HG02798 (cell line): ENCODE data around the gene OR1S2.
"Not testable (repeated sequence)": the region's sequence is repeated elsewhere in the genome, so short reads cannot be mapped to it uniquely, and the experiment has no call there.

Experiments
- ATAC-seq: cut with Tn5 transposase; IDR thresholded peaks from one replicate; pipeline ENCODE4 v1.9.1; 2021; ENCODE audit warnings: mild to moderate bottlenecking; ENCODE audit not compliant: unreplicated experiment, poor library complexity

Gene OR1S2

GRCh38 chr11:58204042-58204441, at the start of gene OR1S2:
Gene OR1S2 (minus strand): TSS chr11:58204142. CDS start chr11:58204142, 0 bp downstream.
- no peak for ATAC-seq

DNA sequence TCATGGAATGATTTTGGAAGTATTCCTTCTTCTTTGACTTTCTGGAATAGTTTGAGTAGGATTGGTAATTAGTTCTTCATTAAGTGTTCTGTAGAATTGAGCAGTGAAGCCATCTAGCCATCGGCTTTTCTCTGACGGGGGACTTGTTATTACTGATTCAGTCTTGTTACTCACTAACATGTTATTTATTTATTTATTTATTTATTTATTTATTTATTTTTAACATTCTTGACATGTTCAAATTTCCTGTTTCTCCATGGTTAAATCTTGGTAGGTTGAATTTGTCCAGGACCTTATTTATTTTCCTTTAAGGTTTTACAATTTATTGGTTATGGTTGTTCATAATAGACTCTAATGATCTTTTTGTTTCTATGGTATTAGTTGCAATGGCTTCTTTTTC, 40.0 kb upstream of the OR1S2 start:
- no peak for ATAC-seq

GRCh38 chr11:58227956-58228615, 24.1 kb upstream of the OR1S2 start:
- ATAC-seq = no peak

GRCh38 chr11:58222721-58223120, 18.8 kb upstream of the OR1S2 start:
- ATAC-seq = no peak

- ATAC-seq = no peak
These were observed 12.5 kb upstream of the OR1S2 start for GRCh38 chr11:58216476-58216875.

DNA sequence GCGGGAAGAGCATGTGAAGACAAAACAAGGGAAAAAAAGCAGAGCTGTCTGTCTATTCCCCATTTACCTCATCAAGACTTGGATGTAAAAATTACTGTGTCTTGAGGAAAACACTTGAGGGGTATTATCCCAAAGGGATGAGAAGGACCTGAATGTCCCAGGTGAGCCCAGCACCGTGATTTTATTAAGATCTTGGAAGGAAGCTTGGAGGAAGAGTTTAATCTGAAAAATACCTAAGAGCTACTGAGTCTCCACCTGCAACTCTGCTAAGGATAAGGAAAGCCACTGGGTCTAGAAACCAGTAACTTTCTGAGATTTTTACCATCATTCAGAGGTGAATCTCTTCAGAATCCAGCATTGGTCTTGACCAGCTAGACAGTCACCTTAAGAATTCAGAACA, 8.5 kb upstream of the OR1S2 start, which contains the start of gene OR1S1:
OR1S1 (plus strand) TSS at position 301 of the 400 bp plus-strand sequence.
- not testable (repeated sequence) for ATAC-seq

DNA sequence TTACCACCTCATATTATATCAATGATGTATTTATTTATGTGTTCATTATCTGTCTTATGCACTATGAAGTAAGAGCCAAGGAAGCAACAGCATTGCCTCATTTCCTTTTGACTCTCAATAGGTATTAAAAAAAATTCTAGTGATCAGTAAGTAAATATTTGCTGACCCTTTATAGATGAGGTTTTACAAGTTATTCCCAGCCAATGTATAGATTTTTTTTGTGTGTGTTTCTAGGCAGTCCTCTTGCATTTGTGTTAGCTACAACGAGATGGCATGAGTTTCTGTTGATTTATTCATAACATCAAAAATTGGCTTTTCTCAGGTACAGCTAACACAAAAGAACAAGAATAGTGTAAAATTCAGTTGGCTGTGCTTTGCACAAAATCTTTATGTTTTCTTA, 4.7 kb downstream of the OR1S2 start:
- no peak for ATAC-seq

DNA sequence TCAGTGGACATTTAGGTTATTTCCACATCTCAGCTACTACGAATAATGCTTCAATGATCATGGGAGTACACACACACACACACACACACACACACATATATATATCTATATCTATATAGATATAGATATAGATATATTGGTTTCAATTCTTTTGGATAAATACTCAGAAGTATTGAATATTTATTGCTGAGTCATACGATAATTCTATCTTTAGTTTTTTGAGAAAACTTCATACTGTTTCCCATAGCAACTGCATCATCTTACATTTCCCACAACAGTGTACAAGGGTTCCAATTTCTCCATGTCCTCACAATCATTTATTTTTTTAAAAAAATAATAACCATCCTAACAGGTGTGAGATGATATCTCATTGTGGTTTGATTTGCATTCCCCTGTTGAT, 8.0 kb downstream of the OR1S2 start:
- no peak for ATAC-seq

- no peak for ATAC-seq
These were observed 10.6 kb downstream of the OR1S2 start for GRCh38 chr11:58193391-58193790.

DNA sequence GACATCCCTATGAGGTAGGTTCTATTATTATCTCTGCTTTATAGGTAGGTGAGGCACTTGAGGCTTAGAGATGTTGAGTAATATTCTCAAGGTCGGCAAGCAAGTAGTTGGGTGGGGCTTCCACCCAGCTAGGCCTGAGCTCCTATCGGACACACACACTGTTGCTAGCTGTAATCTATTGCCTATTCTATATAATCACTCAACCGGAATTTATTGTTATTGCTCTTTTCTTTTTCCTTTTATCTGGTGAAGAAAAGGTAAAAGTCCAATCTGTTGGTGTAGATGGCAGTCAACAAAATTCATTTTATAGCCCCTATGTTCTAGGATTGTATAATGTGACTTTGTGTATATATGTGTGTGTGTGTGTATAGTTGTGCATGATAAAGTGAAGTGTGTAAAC, 11.7 kb downstream of the OR1S2 start:
- ATAC-seq = no peak

DNA sequence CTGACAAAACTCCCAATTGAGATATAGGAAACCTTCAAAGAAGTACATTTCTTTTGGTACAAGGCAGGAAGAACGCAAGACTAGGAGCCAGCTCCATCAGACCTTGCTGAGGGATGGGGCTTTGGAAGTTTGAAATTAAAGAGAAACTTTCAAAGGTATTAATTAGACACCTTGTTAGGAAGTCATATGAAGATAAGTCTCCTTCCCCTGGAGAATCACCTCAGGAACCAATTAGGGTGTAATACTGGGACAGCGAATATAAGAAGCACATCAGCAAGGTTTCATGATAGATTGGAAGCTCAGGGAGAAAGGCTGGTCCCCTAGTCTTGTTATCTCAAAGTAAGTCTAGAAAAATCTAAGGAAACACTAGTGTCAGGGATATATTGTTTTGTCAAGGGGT, 15.2 kb downstream of the OR1S2 start, which contains the start of gene OR9Q2:
OR9Q2 (plus strand) TSS at position 301 of the 400 bp plus-strand sequence. CDS start 1,421 bp downstream, outside the sequence.
- ATAC-seq = no peak

DNA sequence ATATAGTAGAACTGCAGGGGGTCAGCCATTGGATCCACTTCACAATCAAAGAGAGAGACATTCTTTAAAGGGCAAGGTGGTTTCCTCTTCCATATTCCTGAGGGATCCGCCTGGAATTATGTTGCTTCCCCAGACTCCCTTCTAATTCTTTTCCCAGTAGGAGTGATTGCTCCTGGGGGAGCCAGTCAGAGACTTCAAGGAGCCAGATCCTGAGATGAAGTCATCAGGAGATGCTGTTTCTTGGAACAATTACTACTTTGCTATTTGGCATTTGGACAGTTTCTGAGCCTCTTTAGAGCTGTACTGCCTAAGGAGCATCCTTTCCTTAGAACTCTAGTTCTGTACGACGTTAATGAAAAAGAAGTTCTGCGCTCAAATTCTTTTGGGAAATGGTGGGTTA, 17.0 kb downstream of the OR1S2 start:
- no peak for ATAC-seq

DNA sequence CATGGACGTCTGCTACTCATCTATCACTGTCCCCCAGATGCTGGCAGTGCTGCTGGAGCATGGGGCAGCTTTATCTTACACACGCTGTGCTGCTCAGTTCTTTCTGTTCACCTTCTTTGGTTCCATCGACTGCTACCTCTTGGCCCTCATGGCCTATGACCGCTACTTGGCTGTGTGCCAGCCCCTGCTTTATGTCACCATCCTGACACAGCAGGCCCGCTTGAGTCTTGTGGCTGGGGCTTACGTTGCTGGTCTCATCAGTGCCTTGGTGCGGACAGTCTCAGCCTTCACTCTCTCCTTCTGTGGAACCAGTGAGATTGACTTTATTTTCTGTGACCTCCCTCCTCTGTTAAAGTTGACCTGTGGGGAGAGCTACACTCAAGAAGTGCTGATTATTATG, 24.3 kb downstream of the OR1S2 start:
- no peak for ATAC-seq

DNA sequence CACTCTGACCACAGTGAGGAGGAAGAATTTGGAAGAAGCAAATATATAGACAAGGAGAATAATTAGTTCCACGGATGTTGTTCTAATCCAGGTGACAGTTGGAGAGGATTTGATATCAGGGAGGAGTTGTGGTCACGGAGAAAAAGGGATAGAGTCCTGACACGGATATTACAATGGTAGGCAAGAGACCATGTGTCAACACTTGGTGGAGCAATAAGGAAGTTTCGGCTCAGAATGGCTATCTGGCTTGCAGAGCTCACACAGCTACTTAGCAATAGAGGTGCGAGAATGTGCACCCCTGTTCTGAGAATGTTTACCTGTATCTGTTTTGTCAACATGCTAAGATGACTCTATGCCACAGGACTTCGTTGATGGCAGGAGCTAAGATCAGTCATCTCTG, 25.5 kb downstream of the OR1S2 start:
- no peak for ATAC-seq

- no peak for ATAC-seq
These were observed 26.4 kb downstream of the OR1S2 start for GRCh38 chr11:58177409-58178054.

DNA sequence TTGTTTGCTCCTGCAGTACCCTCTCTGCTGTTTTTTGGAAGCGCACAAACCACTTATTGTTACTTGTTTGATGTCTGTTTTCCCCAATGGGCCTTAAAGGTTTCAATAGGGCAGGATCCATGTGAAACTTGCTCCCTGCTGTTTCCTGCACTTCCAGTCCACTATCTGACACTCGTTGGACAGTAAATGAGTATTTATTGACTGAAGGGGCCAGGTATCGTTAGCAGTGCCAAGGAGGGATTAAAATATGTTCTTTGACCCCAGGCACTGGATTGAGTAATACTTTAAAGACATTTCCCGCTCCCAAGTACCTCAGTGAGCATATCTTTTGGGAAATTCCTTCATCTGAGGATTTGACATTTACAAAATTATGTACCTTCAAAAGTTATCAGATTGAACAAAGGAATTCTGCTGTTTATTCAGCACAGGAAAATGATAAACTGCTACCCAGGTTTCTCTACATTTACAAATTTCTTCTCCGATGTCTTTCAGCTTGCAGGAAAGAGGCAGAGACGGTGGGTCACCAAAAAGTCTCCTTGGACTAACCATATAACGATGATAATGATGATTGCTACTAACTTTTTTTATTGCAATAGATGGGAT, 38.3 kb downstream of the OR1S2 start:
- no peak for ATAC-seq

DNA sequence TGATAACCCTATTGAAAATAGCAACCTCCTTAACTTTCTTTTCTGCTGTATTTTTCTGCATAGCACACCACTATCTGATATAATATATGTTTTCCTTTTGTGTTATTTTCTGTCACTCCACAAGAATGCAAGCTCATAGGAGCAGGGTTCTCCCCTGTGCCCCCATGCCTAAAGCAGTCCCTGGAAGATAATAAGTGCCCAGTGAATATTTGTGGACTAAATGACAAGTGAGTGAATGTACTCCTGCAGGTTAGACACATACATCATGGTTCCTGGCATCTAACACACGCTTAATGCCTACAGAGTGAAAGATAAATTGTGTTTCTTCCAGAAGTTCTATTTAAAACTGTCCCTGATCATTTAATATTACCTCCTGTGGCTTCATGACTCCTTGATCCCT, 39.0 kb downstream of the OR1S2 start:
- ATAC-seq = no peak

DNA sequence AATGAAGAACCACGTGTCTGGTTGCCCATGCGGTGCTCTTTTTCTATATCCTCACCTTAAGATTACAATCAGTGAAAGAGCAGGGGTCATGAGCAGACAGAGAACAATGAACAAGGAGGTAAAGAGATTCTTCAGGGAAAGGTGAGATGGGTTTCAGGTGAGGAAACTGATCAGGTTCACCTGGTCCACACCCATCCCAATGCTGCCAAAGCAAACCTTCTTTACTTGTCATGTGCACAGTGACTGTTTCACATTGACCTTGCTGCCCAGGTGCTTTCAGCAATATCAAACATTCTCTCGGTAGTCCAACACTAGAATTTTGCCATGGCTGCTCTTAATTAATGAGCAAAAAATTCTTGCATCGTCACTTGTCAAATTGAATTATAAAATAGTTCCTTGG, 39.6 kb downstream of the OR1S2 start:
- no peak for ATAC-seq
